ENCODE measurements around the gene MAP3K5. TPM values are rescaled to one million over a fixed set of nuclear protein-coding genes. Genes with fewer than 3 reads are reported as not detected.

The MAP3K5 gene
- total and polyA plus RNA-seq, 12 donors = 41.9 to 306 (median 215) TPM

- intact Hi-C loops (cut with DNase I) = no loop called here
- 86 to 95% (median 90%) methylated on average over 6 to 7 of the region's 7 CpGs for WGBS, 4 donors
- Histone ChIP-seq H3K9me3 (replicated peaks in 1 of 3) (no peaks in the 10 kb centered on the region), H3K4me3 (no peak overlapping the region), H3K27ac (no peak overlapping the region), H3K4me1 (replicated peaks in 1 of 2) (no peaks in the 10 kb centered on the region), H3K36me3 (replicated peaks in 1 of 2) (no peaks in the 10 kb centered on the region), H3K27me3 (no peaks in the 10 kb centered on the region)
- TF ChIP-seq POLR2A (IDR thresholded peaks at IDR 0.05) = no peak
- TF ChIP-seq CTCF (IDR thresholded peaks at IDR 0.05) = no peak
- no peak for DNase-seq
Observed at GRCh38 chr6:136809091-136809860, 17.0 kb upstream of the MAP3K5 start.

- Histone ChIP-seq H3K36me3 (replicated peaks in 1 of 2) (no peaks in the 10 kb centered on the region), H3K4me1 (replicated peaks in 1 of 2) (no peaks in the 10 kb centered on the region), H3K9me3 (replicated peaks in 1 of 3) (no peaks in the 10 kb centered on the region), H3K27ac (no peak overlapping the region), H3K4me3 (no peak overlapping the region), H3K27me3 (no peaks in the 10 kb centered on the region)
- no peak for DNase-seq
- 76 to 81% (median 81%) methylated on average over 1 of the region's 1 CpG for WGBS, 4 donors
- TF ChIP-seq CTCF (IDR thresholded peaks at IDR 0.05) (no peak), POLR2A (IDR thresholded peaks at IDR 0.05) (no peak)
- intact Hi-C loops (cut with DNase I) = no loop called here
Observed at GRCh38 chr6:136803608-136804007, 11.3 kb upstream of the MAP3K5 start.

GRCh38 chr6:136801581-136801980, 9.3 kb upstream of the MAP3K5 start:
- no peak for DNase-seq
- WGBS, 4 donors = 93 to 98% (median 95%) methylated on average over 2 of the region's 2 CpGs
- intact Hi-C loops (cut with DNase I) = no loop called here

GRCh38 chr6:136798044-136798443, 5.8 kb upstream of the MAP3K5 start:
- Histone ChIP-seq H3K27ac (no peak overlapping the region), H3K9me3 (replicated peaks in 1 of 3) (no peaks in the 10 kb centered on the region), H3K4me3 (no peak overlapping the region), H3K4me1 (replicated peaks in 1 of 2) (peaks cover 6 to 7% of the 10 kb centered on the region in 2 donors), H3K36me3 (replicated peaks in 1 of 2) (no peaks in the 10 kb centered on the region), H3K27me3 (no peaks in the 10 kb centered on the region)
- DNase-seq = no peak
- WGBS, 4 donors = 89 to 93% (median 92%) methylated on average over 1 of the region's 1 CpG
- intact Hi-C loops (cut with DNase I) = no loop called here
- no peak for TF ChIP-seq POLR2A (IDR thresholded peaks at IDR 0.05)
- TF ChIP-seq CTCF (IDR thresholded peaks at IDR 0.05) = no peak

More at GRCh38 chr6:136801581-136801980, 9.3 kb upstream of the MAP3K5 start:
- Histone ChIP-seq H3K9me3 (replicated peaks in 1 of 3) (no peaks in the 10 kb centered on the region), H3K4me1 (replicated peaks in 1 of 2) (no peaks in the 10 kb centered on the region), H3K27ac (no peak overlapping the region), H3K27me3 (no peaks in the 10 kb centered on the region), H3K36me3 (replicated peaks in 1 of 2) (no peaks in the 10 kb centered on the region), H3K4me3 (no peak overlapping the region)
- TF ChIP-seq CTCF (IDR thresholded peaks at IDR 0.05) (no peak), POLR2A (IDR thresholded peaks at IDR 0.05) (no peak)

All from adrenal gland (tissue), 12 donors.